ENCODE measurements around the gene ANXA8L1. TPM values are rescaled to one million over a fixed set of nuclear protein-coding genes. Genes with fewer than 3 reads are reported as not detected.
"Not testable (repeated sequence)": the region's sequence is repeated elsewhere in the genome, so short reads cannot be mapped to it uniquely, and the experiment has no call there.

ANXA8L1 gene
- total RNA-seq (2014; rRNA removed; shearing (Covaris generic)), result not detected in 2 replicates

- in situ Hi-C loops (cut with HindIII; ENCODE audit: low sequenced_read_pairs); DNase-seq (ENCODE audit: low spot score): not testable (repeated sequence)
These were observed at the start of gene ANXA8L1 for GRCh38 chr10:46375406-46375805. ANXA8L1 (plus strand) TSS chr10:46375776; CDS start chr10:46375852, 76 bp downstream.

- in situ Hi-C loops (cut with HindIII; ENCODE audit: low sequenced_read_pairs), result no loop called here
- DNase-seq (ENCODE audit: low spot score), result no peak
These were observed 49.5 kb upstream of the ANXA8L1 start for GRCh38 chr10:46326066-46326465.

GRCh38 chr10:46326971-46327370 lies 48.6 kb upstream of the ANXA8L1 start:
- DNase-seq (ENCODE audit: low spot score), result no peak
- in situ Hi-C loops (cut with HindIII; ENCODE audit: low sequenced_read_pairs), result no loop called here

- in situ Hi-C loops (cut with HindIII; ENCODE audit: low sequenced_read_pairs), result no loop called here
- DNase-seq (ENCODE audit: low spot score), result no peak
These were observed 47.9 kb upstream of the ANXA8L1 start for GRCh38 chr10:46327685-46328084.

GRCh38 chr10:46328853-46329689 lies 46.5 kb upstream of the ANXA8L1 start:
- DNase-seq (ENCODE audit: low spot score), result no peak
- in situ Hi-C loops (cut with HindIII; ENCODE audit: low sequenced_read_pairs), result no loop called here

GRCh38 chr10:46329690-46330016 lies 45.9 kb upstream of the ANXA8L1 start:
- in situ Hi-C loops (cut with HindIII; ENCODE audit: low sequenced_read_pairs), result no loop called here
- DNase-seq (ENCODE audit: low spot score), result no peak

GRCh38 chr10:46330894-46331293 lies 44.7 kb upstream of the ANXA8L1 start:
- no peak for DNase-seq (ENCODE audit: low spot score)
- in situ Hi-C loops (cut with HindIII; ENCODE audit: low sequenced_read_pairs), result no loop called here

GRCh38 chr10:46365484-46365883 lies 10.1 kb upstream of the ANXA8L1 start:
- DNase-seq (ENCODE audit: low spot score); in situ Hi-C loops (cut with HindIII; ENCODE audit: low sequenced_read_pairs): not testable (repeated sequence)

- DNase-seq (ENCODE audit: low spot score); in situ Hi-C loops (cut with HindIII; ENCODE audit: low sequenced_read_pairs): not testable (repeated sequence)
These were observed 8.4 kb upstream of the ANXA8L1 start for GRCh38 chr10:46367209-46367608.

- in situ Hi-C loops (cut with HindIII; ENCODE audit: low sequenced_read_pairs); DNase-seq (ENCODE audit: low spot score): not testable (repeated sequence)
These were observed 7.8 kb upstream of the ANXA8L1 start for GRCh38 chr10:46367666-46368240.

- DNase-seq (ENCODE audit: low spot score); in situ Hi-C loops (cut with HindIII; ENCODE audit: low sequenced_read_pairs): not testable (repeated sequence)
These were observed 6.6 kb upstream of the ANXA8L1 start for GRCh38 chr10:46368956-46369355.

- DNase-seq (ENCODE audit: low spot score); in situ Hi-C loops (cut with HindIII; ENCODE audit: low sequenced_read_pairs): not testable (repeated sequence)
These were observed 1.2 kb upstream of the ANXA8L1 start for GRCh38 chr10:46374410-46374809.

- in situ Hi-C loops (cut with HindIII; ENCODE audit: low sequenced_read_pairs); DNase-seq (ENCODE audit: low spot score): not testable (repeated sequence)
These were observed 1.4 kb downstream of the ANXA8L1 start for GRCh38 chr10:46377022-46377421.

GRCh38 chr10:46377651-46378050 lies 2.1 kb downstream of the ANXA8L1 start:
- DNase-seq (ENCODE audit: low spot score); in situ Hi-C loops (cut with HindIII; ENCODE audit: low sequenced_read_pairs): not testable (repeated sequence)

- DNase-seq (ENCODE audit: low spot score); in situ Hi-C loops (cut with HindIII; ENCODE audit: low sequenced_read_pairs): not testable (repeated sequence)
These were observed 2.5 kb downstream of the ANXA8L1 start for GRCh38 chr10:46378108-46378507.

GRCh38 chr10:46379233-46379848 lies 3.8 kb downstream of the ANXA8L1 start:
- in situ Hi-C loops (cut with HindIII; ENCODE audit: low sequenced_read_pairs); DNase-seq (ENCODE audit: low spot score): not testable (repeated sequence)

GRCh38 chr10:46385858-46386257 lies 10.3 kb downstream of the ANXA8L1 start:
- DNase-seq (ENCODE audit: low spot score); in situ Hi-C loops (cut with HindIII; ENCODE audit: low sequenced_read_pairs): not testable (repeated sequence)

GRCh38 chr10:46386694-46387093 lies 11.1 kb downstream of the ANXA8L1 start:
- in situ Hi-C loops (cut with HindIII; ENCODE audit: low sequenced_read_pairs); DNase-seq (ENCODE audit: low spot score): not testable (repeated sequence)

- DNase-seq (ENCODE audit: low spot score); in situ Hi-C loops (cut with HindIII; ENCODE audit: low sequenced_read_pairs): not testable (repeated sequence)
These were observed 11.8 kb downstream of the ANXA8L1 start for GRCh38 chr10:46387309-46387902.

GRCh38 chr10:46391422-46391821 lies 15.8 kb downstream of the ANXA8L1 start:
- DNase-seq (ENCODE audit: low spot score); in situ Hi-C loops (cut with HindIII; ENCODE audit: low sequenced_read_pairs): not testable (repeated sequence)
